Measurements from ENCODE around the gene PTPRD.

- TF ChIP-seq YY1 (tag by site-specific recombination; IDR thresholded peaks at IDR 0.05) (no peak), SETDB1 (IDR thresholded peaks at IDR 0.05; ENCODE audit: insufficient read length, low read length) (no peak), ZBTB11 (tag by site-specific recombination; conservative IDR thresholded peaks at IDR 0.05; ENCODE audit: low read depth) (no peak), KLF1 (tag by site-specific recombination; IDR thresholded peaks at IDR 0.05) (no peak), ZBTB7A (tag by site-specific recombination; IDR thresholded peaks at IDR 0.05; ENCODE audit: low read depth) (no peak), SP7 (tag by site-specific recombination; IDR thresholded peaks at IDR 0.05) (no peak), ZNF2 (tag by site-specific recombination; IDR thresholded peaks at IDR 0.05) (no peak), ZNF626 (tag by site-specific recombination; IDR thresholded peaks at IDR 0.05) (no peak), ZNF501 (tag by site-specific recombination; IDR thresholded peaks at IDR 0.05) (no peak)
- TF ChIP-seq, protein P1, sequence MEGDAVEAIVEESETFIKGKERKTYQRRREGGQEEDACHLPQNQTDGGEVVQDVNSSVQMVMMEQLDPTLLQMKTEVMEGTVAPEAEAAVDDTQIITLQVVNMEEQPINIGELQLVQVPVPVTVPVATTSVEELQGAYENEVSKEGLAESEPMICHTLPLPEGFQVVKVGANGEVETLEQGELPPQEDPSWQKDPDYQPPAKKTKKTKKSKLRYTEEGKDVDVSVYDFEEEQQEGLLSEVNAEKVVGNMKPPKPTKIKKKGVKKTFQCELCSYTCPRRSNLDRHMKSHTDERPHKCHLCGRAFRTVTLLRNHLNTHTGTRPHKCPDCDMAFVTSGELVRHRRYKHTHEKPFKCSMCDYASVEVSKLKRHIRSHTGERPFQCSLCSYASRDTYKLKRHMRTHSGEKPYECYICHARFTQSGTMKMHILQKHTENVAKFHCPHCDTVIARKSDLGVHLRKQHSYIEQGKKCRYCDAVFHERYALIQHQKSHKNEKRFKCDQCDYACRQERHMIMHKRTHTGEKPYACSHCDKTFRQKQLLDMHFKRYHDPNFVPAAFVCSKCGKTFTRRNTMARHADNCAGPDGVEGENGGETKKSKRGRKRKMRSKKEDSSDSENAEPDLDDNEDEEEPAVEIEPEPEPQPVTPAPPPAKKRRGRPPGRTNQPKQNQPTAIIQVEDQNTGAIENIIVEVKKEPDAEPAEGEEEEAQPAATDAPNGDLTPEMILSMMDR (tag by site-specific recombination; IDR thresholded peaks at IDR 0.05): no peak
These were observed 1259.8 kb downstream of the PTPRD start for GRCh38 chr9:9352877-9353481.
